Measurements from ENCODE around the gene OR2T8.

DNA sequence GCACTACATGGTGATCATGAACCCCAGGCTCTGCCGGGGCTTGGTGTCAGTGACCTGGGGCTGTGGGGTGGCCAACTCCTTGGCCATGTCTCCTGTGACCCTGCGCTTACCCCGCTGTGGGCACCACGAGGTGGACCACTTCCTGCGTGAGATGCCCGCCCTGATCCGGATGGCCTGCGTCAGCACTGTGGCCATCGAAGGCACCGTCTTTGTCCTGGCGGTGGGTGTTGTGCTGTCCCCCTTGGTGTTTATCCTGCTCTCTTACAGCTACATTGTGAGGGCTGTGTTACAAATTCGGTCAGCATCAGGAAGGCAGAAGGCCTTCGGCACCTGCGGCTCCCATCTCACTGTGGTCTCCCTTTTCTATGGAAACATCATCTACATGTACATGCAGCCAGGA lies 24.1 kb upstream of the OR2T8 start:
- TF ChIP-seq, protein P1, sequence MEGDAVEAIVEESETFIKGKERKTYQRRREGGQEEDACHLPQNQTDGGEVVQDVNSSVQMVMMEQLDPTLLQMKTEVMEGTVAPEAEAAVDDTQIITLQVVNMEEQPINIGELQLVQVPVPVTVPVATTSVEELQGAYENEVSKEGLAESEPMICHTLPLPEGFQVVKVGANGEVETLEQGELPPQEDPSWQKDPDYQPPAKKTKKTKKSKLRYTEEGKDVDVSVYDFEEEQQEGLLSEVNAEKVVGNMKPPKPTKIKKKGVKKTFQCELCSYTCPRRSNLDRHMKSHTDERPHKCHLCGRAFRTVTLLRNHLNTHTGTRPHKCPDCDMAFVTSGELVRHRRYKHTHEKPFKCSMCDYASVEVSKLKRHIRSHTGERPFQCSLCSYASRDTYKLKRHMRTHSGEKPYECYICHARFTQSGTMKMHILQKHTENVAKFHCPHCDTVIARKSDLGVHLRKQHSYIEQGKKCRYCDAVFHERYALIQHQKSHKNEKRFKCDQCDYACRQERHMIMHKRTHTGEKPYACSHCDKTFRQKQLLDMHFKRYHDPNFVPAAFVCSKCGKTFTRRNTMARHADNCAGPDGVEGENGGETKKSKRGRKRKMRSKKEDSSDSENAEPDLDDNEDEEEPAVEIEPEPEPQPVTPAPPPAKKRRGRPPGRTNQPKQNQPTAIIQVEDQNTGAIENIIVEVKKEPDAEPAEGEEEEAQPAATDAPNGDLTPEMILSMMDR (IDR thresholded peaks at IDR 0.05), result no peak
- TF ChIP-seq POLR2A (IDR thresholded peaks at IDR 0.05), result no peak
